WTC11 (cell line): ENCODE measurements around the gene KCNIP4. TPM values are rescaled to one million over a fixed set of nuclear protein-coding genes. Genes with fewer than 3 reads are reported as not detected.

Experiments
- ATAC-seq: fragments of 200-7000 bp; cut with Tn5 transposase; 2 replicates; pipeline ENCODE4 v1.10.0; 2021; ENCODE audit warnings: mild to moderate bottlenecking, moderate library complexity
- CTCF ChIA-PET: fragments of 300-600 bp; sonication (Branson Sonifier 250); formaldehyde crosslinking; loops from one replicate; lab custom pipeline; 2021; ENCODE audit warnings: antibody characterized with exemption; lab: Charles Lee
- POLR2A ChIA-PET: fragments of 350-600 bp; sonication (Branson Sonifier 250); formaldehyde crosslinking; loops from one replicate; lab custom pipeline; 2021; ENCODE audit warnings: antibody characterized with exemption; lab: Charles Lee
- DNase-seq: peaks from one replicate; pipeline ENCODE4 v3.0.0; 2021; ENCODE audit warnings: low spot score
- H3K27ac Mint-ChIP-seq: 2 replicates; pipeline ENCODE4 v1.8.0; 2021; ENCODE audit warnings: mixed read lengths
- H3K27me3 Mint-ChIP-seq: 2 replicates; pipeline ENCODE4 v1.8.0; 2021; ENCODE audit warnings: low read depth, mild to moderate bottlenecking, moderate library complexity, mixed read lengths
- H3K36me3 Mint-ChIP-seq: 2 replicates; pipeline ENCODE4 v1.8.0; 2021; ENCODE audit warnings: mixed read lengths
- H3K4me1 Mint-ChIP-seq: 2 replicates; pipeline ENCODE4 v1.8.0; 2022; ENCODE audit warnings: mixed read lengths
- H3K4me3 Mint-ChIP-seq: 2 replicates; pipeline ENCODE4 v1.8.0; 2021; ENCODE audit warnings: mild to moderate bottlenecking, moderate library complexity, mixed read lengths
- H3K9me3 Mint-ChIP-seq: 2 replicates; pipeline ENCODE4 v1.8.0; 2021; ENCODE audit warnings: mixed read lengths
- ATF1 ChIP-seq: sonication (generic); formaldehyde crosslinking; IDR thresholded peaks from 2 replicates; pipeline ENCODE4 v1.8.1; 2023; ENCODE audit warnings: mild to moderate bottlenecking, moderate library complexity, missing genetic modification reagents
- ATF6 ChIP-seq: sonication (generic); formaldehyde crosslinking; IDR thresholded peaks from 2 replicates; pipeline ENCODE4 v1.8.1; 2023; ENCODE audit warnings: mild to moderate bottlenecking, missing genetic modification reagents
- CBFB ChIP-seq: sonication (generic); formaldehyde crosslinking; IDR thresholded peaks from 2 replicates; pipeline ENCODE4 v1.8.1; 2022; ENCODE audit warnings: mild to moderate bottlenecking, low read depth, missing genetic modification reagents
- CREM ChIP-seq: sonication (generic); formaldehyde crosslinking; IDR thresholded peaks from 2 replicates; pipeline ENCODE4 v1.8.1; 2022; ENCODE audit warnings: mild to moderate bottlenecking, missing genetic modification reagents, moderate library complexity
- E2F1 ChIP-seq: sonication (generic); formaldehyde crosslinking; IDR thresholded peaks from 2 replicates; pipeline ENCODE4 v1.8.0; 2022; ENCODE audit warnings: mild to moderate bottlenecking, missing genetic modification reagents
- ERG ChIP-seq: fragments of 250-450 bp; sonication (Bioruptor Pico); IDR thresholded peaks from 2 replicates; pipeline ENCODE4 v1.8.0; 2021; ENCODE audit warnings: mild to moderate bottlenecking
- ESRRA ChIP-seq: sonication (generic); formaldehyde crosslinking; IDR thresholded peaks from 2 replicates; pipeline ENCODE4 v1.8.1; 2022; ENCODE audit warnings: mild to moderate bottlenecking, missing genetic modification reagents, borderline replicate concordance
- ETV6 ChIP-seq: sonication (generic); formaldehyde crosslinking; IDR thresholded peaks from 2 replicates; pipeline ENCODE4 v1.8.1; 2022; ENCODE audit warnings: mild to moderate bottlenecking, missing genetic modification reagents
- GABPB1 ChIP-seq: sonication (generic); formaldehyde crosslinking; IDR thresholded peaks from 2 replicates; pipeline ENCODE4 v1.8.1; 2023; ENCODE audit warnings: mild to moderate bottlenecking, missing genetic modification reagents
- IRF2 ChIP-seq: sonication (generic); formaldehyde crosslinking; IDR thresholded peaks from 2 replicates; pipeline ENCODE4 v1.8.0; 2022; ENCODE audit warnings: low read depth, missing genetic modification reagents, borderline replicate concordance
- JAZF1 ChIP-seq: fragments of 250-450 bp; sonication (Bioruptor Pico); IDR thresholded peaks from 2 replicates; pipeline ENCODE4 v1.9.0; 2021; ENCODE audit warnings: moderate library complexity, mild to moderate bottlenecking, inconsistent platforms
- MXD4 ChIP-seq: fragments of 250-450 bp; sonication (Bioruptor Pico); IDR thresholded peaks from 2 replicates; pipeline ENCODE4 v1.8.0; 2021; ENCODE audit warnings: mild to moderate bottlenecking, moderate library complexity, borderline replicate concordance
- OVOL2 ChIP-seq: fragments of 250-450 bp; sonication (Bioruptor Pico); IDR thresholded peaks from 2 replicates; pipeline ENCODE4 v1.9.0; 2021; ENCODE audit warnings: mild to moderate bottlenecking, borderline replicate concordance
- PRDM15 ChIP-seq: sonication (generic); formaldehyde crosslinking; IDR thresholded peaks from 2 replicates; pipeline ENCODE4 v1.8.0; 2022; ENCODE audit warnings: missing genetic modification reagents
- PREB ChIP-seq: sonication (generic); formaldehyde crosslinking; IDR thresholded peaks from 2 replicates; pipeline ENCODE4 v1.8.1; 2022; ENCODE audit warnings: mild to moderate bottlenecking, missing genetic modification reagents, moderate library complexity, borderline replicate concordance
- TCF7 ChIP-seq: sonication (generic); formaldehyde crosslinking; IDR thresholded peaks from 2 replicates; pipeline ENCODE4 v1.8.0; 2022; ENCODE audit warnings: mild to moderate bottlenecking, low read depth, missing genetic modification reagents, moderate library complexity
- TEAD1 ChIP-seq: sonication (generic); formaldehyde crosslinking; IDR thresholded peaks from 2 replicates; pipeline ENCODE4 v1.8.0; 2022; ENCODE audit warnings: mild to moderate bottlenecking, missing genetic modification reagents
- USF1 ChIP-seq: sonication (generic); formaldehyde crosslinking; IDR thresholded peaks from 2 replicates; pipeline ENCODE4 v1.8.0; 2022; ENCODE audit warnings: mild to moderate bottlenecking, missing genetic modification reagents
- USF2 ChIP-seq: sonication (generic); formaldehyde crosslinking; IDR thresholded peaks from 2 replicates; pipeline ENCODE4 v1.8.1; 2023; ENCODE audit warnings: mild to moderate bottlenecking, missing genetic modification reagents, moderate library complexity
- ZBTB43 ChIP-seq: sonication (generic); formaldehyde crosslinking; IDR thresholded peaks from 2 replicates; pipeline ENCODE4 v1.8.1; 2023; ENCODE audit warnings: mild to moderate bottlenecking, missing genetic modification reagents
- ZNF219 ChIP-seq: sonication (generic); formaldehyde crosslinking; IDR thresholded peaks from 2 replicates; pipeline ENCODE4 v1.8.0; 2023; ENCODE audit warnings: missing genetic modification reagents, mild to moderate bottlenecking, borderline replicate concordance
- ZNF263 ChIP-seq: sonication (generic); formaldehyde crosslinking; IDR thresholded peaks from 2 replicates; pipeline ENCODE4 v1.8.1; 2022; ENCODE audit warnings: low read depth, mild to moderate bottlenecking, moderate library complexity, missing genetic modification reagents
- ZNF396 ChIP-seq: fragments of 250-450 bp; sonication (Bioruptor Pico); IDR thresholded peaks from 2 replicates; pipeline ENCODE4 v1.8.0; 2021; ENCODE audit warnings: mild to moderate bottlenecking, moderate library complexity, borderline replicate concordance
- total RNA-seq: library from RNA; stranded (reverse); gene quantifications from 3 replicates; pipeline ENCODE4 v1.2.3, GENCODE V29; 2021

Gene KCNIP4
- total RNA-seq, 1 experiment from 2014 or later, result not detected

- Mint-ChIP-seq H3K4me1 (peaks cover 12% of the 10 kb centered on the region), H3K36me3 (no peaks in the 10 kb centered on the region), H3K4me3 (no peak overlapping the region), H3K27ac (no peak overlapping the region), H3K9me3 (no peaks in the 10 kb centered on the region), H3K27me3 (no peaks in the 10 kb centered on the region)
- ChIA-PET CTCF (no interaction called here), POLR2A (no interaction called here)
- DNase-seq (no peak), ATAC-seq (no peak)
- TF ChIP-seq ZBTB43 (CRISPR knock-in tag) (no peak), PREB (CRISPR knock-in tag) (no peak), USF2 (no peak), ZNF263 (CRISPR knock-in tag) (no peak), GABPB1 (CRISPR knock-in tag) (no peak), E2F1 (no peak)
Measured at GRCh38 chr4:21864686-21865085, 83.9 kb downstream of the KCNIP4 start.

- ATAC-seq, result no peak
- ChIA-PET CTCF (interaction anchor here (0.7 kb wide), 1 partner anchor 40 kb away, joined by 6 read pairs; no protein-coding TSS in a partner anchor), POLR2A (no interaction called here)
- H3K36me3 Mint-ChIP-seq, result peaks cover 2% of the 10 kb centered on the region; the same call in 1 of the 2 replicates
- H3K9me3 Mint-ChIP-seq, result peaks cover 7% of the 10 kb centered on the region
- H3K4me1 Mint-ChIP-seq, result peaks cover 7% of the 10 kb centered on the region
- H3K27me3 Mint-ChIP-seq, result no peaks in the 10 kb centered on the region
- H3K27ac Mint-ChIP-seq, result no peak overlapping the region
- no peak overlapping the region for H3K4me3 Mint-ChIP-seq
- TF ChIP-seq TEAD1, result no peak
- TF ChIP-seq ETV6 (CRISPR knock-in tag), result no peak
- no peak for TF ChIP-seq ZNF396 (CRISPR knock-in tag)
- TF ChIP-seq PRDM15 (CRISPR knock-in tag), result no peak
- no peak for TF ChIP-seq CREM (CRISPR knock-in tag)
- no peak for TF ChIP-seq OVOL2 (CRISPR knock-in tag)
- no peak for TF ChIP-seq ZNF219 (CRISPR knock-in tag)
- TF ChIP-seq ATF1, result no peak
- no peak for TF ChIP-seq USF1
- no peak for TF ChIP-seq ESRRA (CRISPR knock-in tag)
- TF ChIP-seq TCF7 (CRISPR knock-in tag), result no peak
- TF ChIP-seq ERG, result no peak
- no peak for TF ChIP-seq CBFB
- TF ChIP-seq JAZF1 (CRISPR knock-in tag), result no peak
- TF ChIP-seq MXD4, result no peak
- no peak for TF ChIP-seq ATF6 (CRISPR knock-in tag)
- no peak for TF ChIP-seq IRF2 (CRISPR knock-in tag)
- no peak for DNase-seq
Measured at GRCh38 chr4:21862917-21863316, 85.7 kb downstream of the KCNIP4 start.
